ENCODE data around the gene ZFAND6. TPM values are rescaled to one million over a fixed set of nuclear protein-coding genes. Genes with fewer than 3 reads are reported as not detected.

The ZFAND6 gene
- total RNA-seq, 1 donor from 2014 or later: 80.1 TPM

DNA sequence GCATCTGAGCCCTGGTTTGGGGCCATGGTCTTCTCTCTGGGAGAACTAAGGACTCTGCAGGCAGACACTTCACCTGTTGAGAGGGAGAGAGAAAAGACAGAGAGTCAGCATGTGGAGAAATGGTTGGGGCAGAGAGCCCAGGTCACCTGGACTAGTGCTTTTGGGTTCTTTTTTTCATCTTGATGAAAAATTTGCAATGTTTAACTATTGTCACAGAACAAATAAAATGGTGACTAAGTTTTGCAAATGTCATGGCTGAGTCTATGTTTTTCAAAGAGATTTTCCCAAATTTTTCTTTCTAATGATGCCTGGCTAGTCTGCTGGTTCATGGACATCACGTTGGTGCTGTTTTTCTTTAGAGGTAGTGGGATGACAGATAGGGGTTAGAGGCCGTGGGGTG lies 111.1 kb downstream of the ZFAND6 start:
- Mint-ChIP-seq H3K9me3 (ENCODE audit: unreplicated experiment) (peaks cover 2% of the 10 kb centered on the region), H3K4me3 (ENCODE audit: unreplicated experiment) (no peak overlapping the region), H3K27me3 (ENCODE audit: unreplicated experiment) (peaks cover 2% of the 10 kb centered on the region), H3K27ac (ENCODE audit: unreplicated experiment) (no peak overlapping the region), H3K36me3 (ENCODE audit: unreplicated experiment) (no peaks in the 10 kb centered on the region), H3K4me1 (ENCODE audit: low read depth, unreplicated experiment) (peaks cover 9% of the 10 kb centered on the region)
- TF ChIP-seq, protein P1, sequence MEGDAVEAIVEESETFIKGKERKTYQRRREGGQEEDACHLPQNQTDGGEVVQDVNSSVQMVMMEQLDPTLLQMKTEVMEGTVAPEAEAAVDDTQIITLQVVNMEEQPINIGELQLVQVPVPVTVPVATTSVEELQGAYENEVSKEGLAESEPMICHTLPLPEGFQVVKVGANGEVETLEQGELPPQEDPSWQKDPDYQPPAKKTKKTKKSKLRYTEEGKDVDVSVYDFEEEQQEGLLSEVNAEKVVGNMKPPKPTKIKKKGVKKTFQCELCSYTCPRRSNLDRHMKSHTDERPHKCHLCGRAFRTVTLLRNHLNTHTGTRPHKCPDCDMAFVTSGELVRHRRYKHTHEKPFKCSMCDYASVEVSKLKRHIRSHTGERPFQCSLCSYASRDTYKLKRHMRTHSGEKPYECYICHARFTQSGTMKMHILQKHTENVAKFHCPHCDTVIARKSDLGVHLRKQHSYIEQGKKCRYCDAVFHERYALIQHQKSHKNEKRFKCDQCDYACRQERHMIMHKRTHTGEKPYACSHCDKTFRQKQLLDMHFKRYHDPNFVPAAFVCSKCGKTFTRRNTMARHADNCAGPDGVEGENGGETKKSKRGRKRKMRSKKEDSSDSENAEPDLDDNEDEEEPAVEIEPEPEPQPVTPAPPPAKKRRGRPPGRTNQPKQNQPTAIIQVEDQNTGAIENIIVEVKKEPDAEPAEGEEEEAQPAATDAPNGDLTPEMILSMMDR (IDR thresholded peaks at IDR 0.05; ENCODE audit: partially characterized antibody, unreplicated experiment): no peak
- no peak for DNase-seq

DNA sequence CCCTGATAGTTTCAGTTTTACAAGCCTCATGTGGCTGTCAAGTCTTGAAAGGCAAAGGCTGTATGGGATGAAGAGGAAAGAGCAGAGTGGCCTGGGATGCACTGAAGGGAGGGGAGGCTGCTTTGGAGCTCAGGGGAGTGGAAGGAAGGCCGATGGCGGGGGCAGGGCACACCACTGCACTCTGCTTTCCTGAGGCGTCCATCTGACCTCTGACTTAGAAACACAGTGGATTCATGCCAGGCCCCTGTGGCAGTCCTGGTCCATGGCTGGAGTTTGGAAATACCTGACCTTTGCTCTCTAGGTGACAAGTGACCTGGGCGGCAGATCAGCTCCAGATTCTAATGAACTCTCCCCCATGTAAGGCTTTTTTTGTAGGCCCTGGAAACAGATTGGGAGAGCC lies 112.3 kb downstream of the ZFAND6 start:
- no peak overlapping the region for H3K27ac Mint-ChIP-seq (ENCODE audit: unreplicated experiment)
- H3K36me3 Mint-ChIP-seq (ENCODE audit: unreplicated experiment): no peaks in the 10 kb centered on the region
- TF ChIP-seq, protein P1 (IDR thresholded peaks at IDR 0.05; ENCODE audit: partially characterized antibody, unreplicated experiment): no peak
- peaks cover 2% of the 10 kb centered on the region for H3K9me3 Mint-ChIP-seq (ENCODE audit: unreplicated experiment)
- H3K4me3 Mint-ChIP-seq (ENCODE audit: unreplicated experiment): no peak overlapping the region
- H3K4me1 Mint-ChIP-seq (ENCODE audit: low read depth, unreplicated experiment): peaks cover 9% of the 10 kb centered on the region
- H3K27me3 Mint-ChIP-seq (ENCODE audit: unreplicated experiment): peaks cover 2% of the 10 kb centered on the region
- no peak for DNase-seq

DNA sequence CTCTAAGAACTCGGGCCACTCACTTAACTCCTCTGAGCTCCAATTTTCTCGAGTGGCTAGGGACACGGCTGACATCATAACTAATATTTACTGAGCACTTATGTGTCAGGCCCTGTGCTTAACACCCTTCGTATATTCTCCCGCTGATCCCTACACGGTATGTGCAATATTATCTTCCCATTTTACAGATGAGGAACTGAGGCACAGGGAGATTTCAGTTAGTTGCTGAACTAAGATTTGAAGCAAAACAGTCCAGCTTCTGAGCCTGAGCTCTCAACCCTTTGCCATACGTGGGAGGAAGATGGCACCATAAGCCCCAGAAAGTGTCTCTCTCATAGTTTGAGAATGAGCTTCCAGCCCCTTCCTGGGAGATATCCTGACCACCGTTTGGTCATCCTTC lies 112.9 kb downstream of the ZFAND6 start:
- peaks cover 2% of the 10 kb centered on the region for H3K27me3 Mint-ChIP-seq (ENCODE audit: unreplicated experiment)
- no peak overlapping the region for H3K4me3 Mint-ChIP-seq (ENCODE audit: unreplicated experiment)
- H3K36me3 Mint-ChIP-seq (ENCODE audit: unreplicated experiment): no peaks in the 10 kb centered on the region
- TF ChIP-seq, protein P1 (IDR thresholded peaks at IDR 0.05; ENCODE audit: partially characterized antibody, unreplicated experiment): no peak
- peaks cover 2% of the 10 kb centered on the region for H3K9me3 Mint-ChIP-seq (ENCODE audit: unreplicated experiment)
- H3K27ac Mint-ChIP-seq (ENCODE audit: unreplicated experiment): no peak overlapping the region
- peaks cover 9% of the 10 kb centered on the region for H3K4me1 Mint-ChIP-seq (ENCODE audit: low read depth, unreplicated experiment)
- no peak for DNase-seq

DNA sequence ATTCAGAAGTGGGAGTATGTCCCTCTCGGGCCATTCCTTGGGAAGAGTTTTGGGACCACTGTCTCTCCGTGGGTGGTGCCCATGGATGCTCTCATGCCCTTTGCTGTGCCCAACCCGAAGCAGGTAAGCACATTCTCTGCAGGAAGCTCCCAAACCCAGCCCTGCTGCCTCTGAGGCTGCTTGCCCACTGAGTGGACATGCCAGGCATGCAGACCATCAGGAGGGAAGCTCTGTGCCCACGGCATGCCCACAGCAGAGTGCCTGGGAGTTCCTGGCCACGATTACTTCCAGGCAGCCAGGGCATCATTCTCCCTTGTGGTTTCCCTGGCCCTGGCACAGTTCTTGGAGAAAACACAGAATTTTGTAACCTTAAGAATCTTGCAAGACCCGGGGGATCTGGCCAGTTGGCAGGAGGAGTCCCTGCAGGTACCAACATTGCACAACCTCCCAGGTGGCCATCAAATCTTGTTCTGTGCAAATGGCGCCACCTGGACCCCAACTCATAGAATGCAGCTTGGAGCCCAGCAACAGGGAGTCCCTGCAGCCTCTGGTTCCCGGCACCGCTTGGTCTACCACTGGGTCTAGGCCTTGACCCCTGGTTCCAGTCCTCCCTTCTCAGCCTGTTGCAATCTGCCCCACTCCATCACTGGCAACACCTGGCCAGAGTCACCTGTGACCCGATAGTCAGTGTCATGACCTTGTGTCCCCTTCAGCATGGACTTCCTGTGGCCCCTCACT lies 113.7 kb downstream of the ZFAND6 start:
- TF ChIP-seq, protein P1 (IDR thresholded peaks at IDR 0.05; ENCODE audit: partially characterized antibody, unreplicated experiment): peak; percentile 78
- no peaks in the 10 kb centered on the region for H3K36me3 Mint-ChIP-seq (ENCODE audit: unreplicated experiment)
- no peak overlapping the region for H3K27ac Mint-ChIP-seq (ENCODE audit: unreplicated experiment)
- DNase-seq: peak; percentile 80
- H3K27me3 Mint-ChIP-seq (ENCODE audit: unreplicated experiment): peaks cover 2% of the 10 kb centered on the region
- H3K4me1 Mint-ChIP-seq (ENCODE audit: low read depth, unreplicated experiment): peaks cover 9% of the 10 kb centered on the region
- peaks cover 2% of the 10 kb centered on the region for H3K9me3 Mint-ChIP-seq (ENCODE audit: unreplicated experiment)
- H3K4me3 Mint-ChIP-seq (ENCODE audit: unreplicated experiment): no peak overlapping the region

DNA sequence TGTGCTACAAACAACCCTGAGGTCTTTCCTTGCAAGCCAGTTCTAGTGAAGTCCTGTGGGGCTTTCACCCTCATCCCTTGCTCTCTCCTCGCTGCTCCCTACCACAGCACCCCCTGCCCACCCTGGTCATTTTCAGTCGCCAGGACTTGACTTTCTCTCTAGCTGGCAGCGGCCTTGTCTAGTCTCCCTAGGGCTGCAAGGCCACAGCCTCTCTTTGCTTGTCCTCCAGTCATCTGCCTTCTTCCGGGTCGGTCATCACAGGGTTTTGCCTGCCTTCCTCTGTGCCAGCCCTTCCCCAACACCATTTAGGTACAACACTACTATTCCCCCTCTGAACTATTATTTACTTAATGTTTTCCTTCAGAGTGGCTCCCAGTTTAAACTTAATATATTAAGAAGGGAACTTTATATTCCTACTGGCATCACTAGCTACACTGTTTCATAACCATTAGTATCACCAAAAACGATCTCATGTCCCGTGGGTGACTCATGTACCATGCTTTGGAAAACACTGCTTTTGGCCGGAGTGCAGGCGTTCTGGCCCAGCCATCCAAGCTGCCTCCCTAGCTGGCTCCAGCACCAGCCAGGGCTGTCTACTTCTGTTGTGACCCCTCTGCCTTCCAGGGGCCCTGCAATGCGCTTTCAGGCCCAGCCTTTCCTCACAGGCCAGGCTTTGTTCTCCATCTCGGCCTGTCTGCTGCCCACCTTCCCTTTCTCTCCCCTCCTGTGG lies 114.7 kb downstream of the ZFAND6 start:
- Mint-ChIP-seq H3K4me3 (ENCODE audit: unreplicated experiment) (no peak overlapping the region), H3K9me3 (ENCODE audit: unreplicated experiment) (peaks cover 4% of the 10 kb centered on the region), H3K36me3 (ENCODE audit: unreplicated experiment) (peaks cover 4% of the 10 kb centered on the region), H3K4me1 (ENCODE audit: low read depth, unreplicated experiment) (peaks cover 9% of the 10 kb centered on the region), H3K27ac (ENCODE audit: unreplicated experiment) (no peak overlapping the region), H3K27me3 (ENCODE audit: unreplicated experiment) (peaks cover 2% of the 10 kb centered on the region)
- no peak for DNase-seq
- TF ChIP-seq, protein P1 (IDR thresholded peaks at IDR 0.05; ENCODE audit: partially characterized antibody, unreplicated experiment): no peak
